ENCODE results near the gene FAM9A.
"Not testable (repeated sequence)": the region's sequence is repeated elsewhere in the genome, so short reads cannot be mapped to it uniquely, and the experiment has no call there.

The FAM9A gene

DNA sequence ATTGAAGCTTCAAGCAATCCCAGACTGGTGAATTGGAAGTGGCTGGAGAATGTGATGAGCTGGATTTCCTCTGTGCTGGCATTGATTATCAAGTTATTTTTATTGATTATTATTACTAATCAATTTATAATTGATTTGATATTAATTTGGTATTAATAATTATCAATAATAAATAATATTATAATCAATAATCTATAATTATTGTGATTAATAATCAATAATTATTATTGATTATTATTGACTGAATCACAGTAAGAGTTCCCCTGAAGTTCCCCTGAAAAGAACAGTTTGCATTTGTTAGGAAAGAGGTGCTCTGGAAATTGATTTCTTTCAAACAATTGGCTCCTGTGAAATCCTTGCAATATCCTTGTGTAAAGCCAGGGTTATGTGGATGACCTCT is 7.5 kb upstream of the FAM9A start:
- no peak overlapping the region for H2AFZ ChIP-seq (ENCODE audit: low read depth)
- no peak overlapping the region for H3K9ac ChIP-seq
- no peak overlapping the region for H3K27ac ChIP-seq
- H3K4me1 ChIP-seq (ENCODE audit: low read depth, poor library complexity, severe bottlenecking) = no peaks in the 10 kb centered on the region
- H3K27me3 ChIP-seq (ENCODE audit: insufficient read depth, low read depth) = no peaks in the 10 kb centered on the region
- no peak overlapping the region for H3K4me3 ChIP-seq (IDR thresholded peaks at IDR 0.05; ENCODE audit: insufficient read depth, low read depth, low read length)
- no peak overlapping the region for H3K4me2 ChIP-seq
- H3K79me2 ChIP-seq (ENCODE audit: insufficient read depth, low read depth) = no peaks in the 10 kb centered on the region
- H3K36me3 ChIP-seq (ENCODE audit: insufficient read depth) = no peaks in the 10 kb centered on the region
- H4K20me1 ChIP-seq (ENCODE audit: insufficient read depth) = no peaks in the 10 kb centered on the region
- TF ChIP-seq, protein P1, sequence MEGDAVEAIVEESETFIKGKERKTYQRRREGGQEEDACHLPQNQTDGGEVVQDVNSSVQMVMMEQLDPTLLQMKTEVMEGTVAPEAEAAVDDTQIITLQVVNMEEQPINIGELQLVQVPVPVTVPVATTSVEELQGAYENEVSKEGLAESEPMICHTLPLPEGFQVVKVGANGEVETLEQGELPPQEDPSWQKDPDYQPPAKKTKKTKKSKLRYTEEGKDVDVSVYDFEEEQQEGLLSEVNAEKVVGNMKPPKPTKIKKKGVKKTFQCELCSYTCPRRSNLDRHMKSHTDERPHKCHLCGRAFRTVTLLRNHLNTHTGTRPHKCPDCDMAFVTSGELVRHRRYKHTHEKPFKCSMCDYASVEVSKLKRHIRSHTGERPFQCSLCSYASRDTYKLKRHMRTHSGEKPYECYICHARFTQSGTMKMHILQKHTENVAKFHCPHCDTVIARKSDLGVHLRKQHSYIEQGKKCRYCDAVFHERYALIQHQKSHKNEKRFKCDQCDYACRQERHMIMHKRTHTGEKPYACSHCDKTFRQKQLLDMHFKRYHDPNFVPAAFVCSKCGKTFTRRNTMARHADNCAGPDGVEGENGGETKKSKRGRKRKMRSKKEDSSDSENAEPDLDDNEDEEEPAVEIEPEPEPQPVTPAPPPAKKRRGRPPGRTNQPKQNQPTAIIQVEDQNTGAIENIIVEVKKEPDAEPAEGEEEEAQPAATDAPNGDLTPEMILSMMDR (conservative IDR thresholded peaks at IDR 0.05; ENCODE audit: low read depth, low read length) = no peak

DNA sequence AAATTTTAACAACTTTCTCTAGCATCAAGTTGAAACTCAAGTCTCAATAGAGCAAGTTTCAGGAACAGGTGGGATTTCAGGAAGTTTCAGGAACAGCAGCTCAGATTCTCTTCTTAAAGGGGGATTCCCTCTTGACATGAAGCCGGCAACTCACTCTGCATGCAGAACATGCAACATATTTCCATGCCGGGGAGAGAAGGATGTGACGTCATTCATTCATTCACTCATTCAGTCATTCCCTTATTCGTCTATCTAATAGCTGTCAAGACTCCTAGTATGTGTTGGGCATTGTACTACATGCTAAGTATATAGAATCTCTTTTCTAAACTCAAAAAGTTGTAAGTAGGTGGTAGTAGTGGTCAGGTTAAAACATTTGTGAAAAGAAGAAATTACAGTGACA is 4.8 kb upstream of the FAM9A start:
- Histone ChIP-seq H4K20me1 (ENCODE audit: insufficient read depth) (no peaks in the 10 kb centered on the region), H3K4me2 (no peak overlapping the region), H3K4me1 (ENCODE audit: low read depth, poor library complexity, severe bottlenecking) (no peaks in the 10 kb centered on the region), H3K79me2 (ENCODE audit: insufficient read depth, low read depth) (no peaks in the 10 kb centered on the region), H3K27ac (no peak overlapping the region), H3K4me3 (IDR thresholded peaks at IDR 0.05; ENCODE audit: insufficient read depth, low read depth, low read length) (no peak overlapping the region), H3K36me3 (ENCODE audit: insufficient read depth) (no peaks in the 10 kb centered on the region), H3K9ac (no peak overlapping the region), H3K27me3 (ENCODE audit: insufficient read depth, low read depth) (no peaks in the 10 kb centered on the region), H2AFZ (ENCODE audit: low read depth) (no peak overlapping the region)
- TF ChIP-seq, protein P1 (conservative IDR thresholded peaks at IDR 0.05; ENCODE audit: low read depth, low read length) = no peak

DNA sequence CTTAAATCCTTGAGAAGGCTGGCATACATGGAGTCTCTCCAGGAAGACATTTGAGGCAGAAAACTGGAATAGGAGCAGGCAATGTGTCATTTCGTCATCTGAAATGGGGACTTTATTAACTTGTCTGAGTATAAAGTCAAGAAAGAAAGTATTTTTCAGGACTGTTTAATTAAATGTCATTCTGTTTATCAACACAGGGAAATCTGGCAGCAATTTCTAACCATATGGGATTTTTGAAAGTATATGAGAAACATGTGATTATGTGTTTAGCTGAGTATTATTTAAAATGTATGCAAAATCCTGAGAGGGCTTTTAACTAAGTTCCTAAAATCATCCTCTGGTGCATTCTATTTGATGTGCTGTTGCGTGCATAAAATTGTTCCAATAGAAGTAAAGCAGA is 3.9 kb upstream of the FAM9A start:
- TF ChIP-seq, protein P1 (conservative IDR thresholded peaks at IDR 0.05; ENCODE audit: low read depth, low read length) = no peak
- Histone ChIP-seq H3K27me3 (ENCODE audit: insufficient read depth, low read depth) (no peaks in the 10 kb centered on the region), H3K4me1 (ENCODE audit: low read depth, poor library complexity, severe bottlenecking) (no peaks in the 10 kb centered on the region), H3K79me2 (ENCODE audit: insufficient read depth, low read depth) (no peaks in the 10 kb centered on the region), H3K4me3 (IDR thresholded peaks at IDR 0.05; ENCODE audit: insufficient read depth, low read depth, low read length) (no peak overlapping the region), H3K36me3 (ENCODE audit: insufficient read depth) (no peaks in the 10 kb centered on the region), H2AFZ (ENCODE audit: low read depth) (no peak overlapping the region), H3K4me2 (no peak overlapping the region), H4K20me1 (ENCODE audit: insufficient read depth) (no peaks in the 10 kb centered on the region), H3K9ac (no peak overlapping the region), H3K27ac (no peak overlapping the region)

DNA sequence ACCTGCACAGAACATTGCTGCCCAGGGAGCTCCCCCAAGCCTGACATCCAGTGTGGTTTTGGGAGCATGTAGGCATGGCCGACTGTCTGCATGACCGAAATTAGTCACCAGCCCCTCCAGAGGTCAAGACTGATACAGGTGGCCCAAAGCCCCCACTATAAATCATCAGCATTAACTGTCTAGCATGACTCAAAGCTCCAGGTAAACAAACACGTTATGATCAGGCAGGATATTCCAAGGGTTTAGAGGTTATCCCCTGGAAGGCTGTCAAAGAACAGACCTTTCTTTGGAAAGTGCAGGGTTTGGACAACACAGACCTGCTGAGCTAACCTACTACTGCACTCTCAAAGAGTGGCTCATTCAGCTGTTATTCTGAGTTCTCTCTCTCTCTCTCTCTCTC is 2.1 kb upstream of the FAM9A start:
- Histone ChIP-seq H3K79me2 (ENCODE audit: insufficient read depth, low read depth) (no peaks in the 10 kb centered on the region), H3K4me2 (no peak overlapping the region)

DNA sequence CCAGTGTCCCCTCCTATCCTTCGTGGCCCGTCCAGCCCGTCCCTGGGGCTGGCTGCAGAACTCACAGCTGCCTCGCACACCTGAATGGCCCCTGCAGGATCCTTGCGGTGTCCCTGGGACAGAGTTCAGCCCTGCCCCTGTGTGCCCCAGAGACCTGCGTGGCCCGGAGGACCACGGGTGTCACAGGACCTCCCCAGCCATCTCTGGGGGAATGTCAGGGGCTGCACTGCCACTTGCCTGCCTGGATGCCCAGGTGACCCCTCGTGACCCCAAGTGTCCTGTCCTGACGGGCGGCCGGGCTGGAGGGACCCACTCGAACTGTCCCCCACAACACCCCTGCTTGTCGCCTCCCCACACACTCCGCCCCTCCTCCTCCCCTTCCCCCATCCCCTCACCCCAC is 832 bp downstream of the FAM9A start:
- not testable (repeated sequence) for H3K4me3 ChIP-seq (IDR thresholded peaks at IDR 0.05; ENCODE audit: insufficient read depth, low read depth, low read length); H4K20me1 ChIP-seq (ENCODE audit: insufficient read depth); H3K36me3 ChIP-seq (ENCODE audit: insufficient read depth); H2AFZ ChIP-seq (ENCODE audit: low read depth); H3K79me2 ChIP-seq (ENCODE audit: insufficient read depth, low read depth); H3K4me1 ChIP-seq (ENCODE audit: low read depth, poor library complexity, severe bottlenecking); H3K4me2 ChIP-seq; H3K9ac ChIP-seq; H3K27ac ChIP-seq; H3K27me3 ChIP-seq (ENCODE audit: insufficient read depth, low read depth)

More for the DNA sequence above, 2.1 kb upstream of the FAM9A start:
- no peaks in the 10 kb centered on the region for H3K36me3 ChIP-seq (ENCODE audit: insufficient read depth)
- no peak overlapping the region for H2AFZ ChIP-seq (ENCODE audit: low read depth)
- H3K9ac ChIP-seq = no peak overlapping the region
- no peaks in the 10 kb centered on the region for H3K27me3 ChIP-seq (ENCODE audit: insufficient read depth, low read depth)
- TF ChIP-seq, protein P1 (conservative IDR thresholded peaks at IDR 0.05; ENCODE audit: low read depth, low read length) = no peak
- H3K4me1 ChIP-seq (ENCODE audit: low read depth, poor library complexity, severe bottlenecking) = no peaks in the 10 kb centered on the region
- H3K4me3 ChIP-seq (IDR thresholded peaks at IDR 0.05; ENCODE audit: insufficient read depth, low read depth, low read length) = no peak overlapping the region
- no peak overlapping the region for H3K27ac ChIP-seq
- no peaks in the 10 kb centered on the region for H4K20me1 ChIP-seq (ENCODE audit: insufficient read depth)

DNA sequence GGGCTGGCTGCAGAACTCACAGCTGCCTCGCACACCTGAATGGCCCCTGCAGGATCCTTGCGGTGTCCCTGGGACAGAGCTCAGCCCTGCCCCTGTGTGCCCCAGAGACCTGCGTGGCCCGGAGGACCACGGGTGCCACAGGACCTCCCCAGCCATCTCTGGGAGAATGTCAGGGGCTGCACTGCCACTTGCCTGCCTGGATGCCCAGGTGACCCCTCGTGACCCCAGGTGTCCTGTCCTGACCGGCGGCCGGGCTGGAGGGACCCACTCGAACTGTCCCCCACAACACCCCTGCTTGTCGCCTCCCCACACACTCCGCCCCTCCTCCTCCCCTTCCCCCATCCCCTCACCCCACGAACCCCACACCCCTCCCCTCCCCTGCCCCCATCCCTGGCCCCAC is 1.9 kb downstream of the FAM9A start:
- not testable (repeated sequence) for H3K4me3 ChIP-seq (IDR thresholded peaks at IDR 0.05; ENCODE audit: insufficient read depth, low read depth, low read length); H4K20me1 ChIP-seq (ENCODE audit: insufficient read depth); H3K27me3 ChIP-seq (ENCODE audit: insufficient read depth, low read depth); H3K27ac ChIP-seq; H3K36me3 ChIP-seq (ENCODE audit: insufficient read depth); H3K9ac ChIP-seq; H3K79me2 ChIP-seq (ENCODE audit: insufficient read depth, low read depth); H2AFZ ChIP-seq (ENCODE audit: low read depth); H3K4me1 ChIP-seq (ENCODE audit: low read depth, poor library complexity, severe bottlenecking); H3K4me2 ChIP-seq

DNA sequence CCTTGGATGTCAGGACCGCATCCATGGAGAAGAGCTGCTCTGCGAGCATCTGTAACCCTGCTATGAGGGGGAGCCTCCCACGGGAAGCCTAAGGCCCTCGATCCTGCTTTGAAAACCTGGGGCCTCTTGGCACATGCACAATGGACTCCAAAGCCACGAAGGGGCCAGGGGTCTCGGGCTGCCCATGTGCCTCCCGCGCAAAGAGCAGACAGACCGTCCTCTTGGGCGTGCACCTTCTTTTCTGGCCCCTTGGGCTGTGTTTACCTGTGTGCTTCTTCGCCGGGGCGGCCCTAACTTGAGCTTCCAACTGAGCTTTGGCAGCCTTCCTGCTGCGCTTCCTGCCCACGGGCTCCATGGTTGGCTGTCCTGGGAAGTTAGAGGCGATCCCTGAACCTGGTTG is 2.5 kb downstream of the FAM9A start:
- H2AFZ ChIP-seq (ENCODE audit: low read depth); H3K36me3 ChIP-seq (ENCODE audit: insufficient read depth); H3K27ac ChIP-seq; H4K20me1 ChIP-seq (ENCODE audit: insufficient read depth); H3K4me2 ChIP-seq; H3K79me2 ChIP-seq (ENCODE audit: insufficient read depth, low read depth); H3K4me1 ChIP-seq (ENCODE audit: low read depth, poor library complexity, severe bottlenecking); H3K9ac ChIP-seq; H3K4me3 ChIP-seq (IDR thresholded peaks at IDR 0.05; ENCODE audit: insufficient read depth, low read depth, low read length); H3K27me3 ChIP-seq (ENCODE audit: insufficient read depth, low read depth): not testable (repeated sequence)
